ENCODE results near the gene SCN3A. TPM values are rescaled to one million over a fixed set of nuclear protein-coding genes. Genes with fewer than 3 reads are reported as not detected.

Gene SCN3A
- total and polyA plus RNA-seq, 2 experiments from 2014 or later, result 0.06 TPM; not detected in 1

DNA sequence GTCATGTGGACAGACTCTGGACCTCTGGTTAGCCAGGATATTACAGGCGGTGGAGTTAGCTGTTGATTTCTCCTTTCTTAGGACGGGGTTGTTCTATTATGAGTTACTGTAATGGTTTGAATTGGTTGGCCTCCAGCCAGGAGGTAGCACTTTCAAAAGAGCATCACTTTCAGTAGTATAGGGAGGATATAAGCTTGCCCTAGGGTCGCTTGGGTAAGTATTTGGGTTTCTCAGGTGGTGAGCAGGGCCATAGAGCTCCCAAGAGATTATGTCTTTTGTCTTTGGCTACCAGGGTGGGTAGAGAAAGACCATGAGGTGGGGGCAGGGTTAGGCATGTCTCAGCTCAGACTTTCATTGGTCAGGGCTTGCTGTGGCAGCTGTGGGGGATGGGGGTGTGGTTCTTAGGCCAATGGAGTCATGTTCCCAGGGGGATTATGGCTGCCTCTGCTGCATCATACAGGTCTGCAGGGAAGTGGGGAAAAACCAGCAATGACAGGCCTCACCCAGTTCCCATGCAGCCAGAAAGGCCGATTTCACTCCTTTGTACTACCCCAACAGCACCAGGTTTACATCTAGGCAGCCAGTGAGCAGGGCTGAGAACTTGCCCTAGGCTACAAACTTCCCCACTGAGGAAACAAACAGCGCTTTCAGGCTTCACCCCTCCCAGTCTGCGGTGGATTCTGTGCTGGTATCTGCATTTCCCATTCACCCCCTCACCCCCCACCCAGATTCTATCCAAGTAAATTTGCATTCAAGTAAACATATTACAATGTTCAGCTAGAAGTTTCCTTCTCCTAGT is 159.1 kb downstream of the SCN3A start:
- no peak overlapping the region for H3K27ac ChIP-seq

More for the DNA sequence above, 159.1 kb downstream of the SCN3A start:
- DNase-seq (ENCODE audit: low read depth in 1 of 2, low spot score in 1 of 2), result no peak
- Histone ChIP-seq H3K4me3 (no peak overlapping the region), H3K36me3 (no peaks in the 10 kb centered on the region), H3K27me3 (no peaks in the 10 kb centered on the region), H3K4me1 (ENCODE audit: low read depth) (peaks cover 2% of the 10 kb centered on the region), H3K9me3 (ENCODE audit: low read depth) (no peaks in the 10 kb centered on the region)
- TF ChIP-seq, protein P1, sequence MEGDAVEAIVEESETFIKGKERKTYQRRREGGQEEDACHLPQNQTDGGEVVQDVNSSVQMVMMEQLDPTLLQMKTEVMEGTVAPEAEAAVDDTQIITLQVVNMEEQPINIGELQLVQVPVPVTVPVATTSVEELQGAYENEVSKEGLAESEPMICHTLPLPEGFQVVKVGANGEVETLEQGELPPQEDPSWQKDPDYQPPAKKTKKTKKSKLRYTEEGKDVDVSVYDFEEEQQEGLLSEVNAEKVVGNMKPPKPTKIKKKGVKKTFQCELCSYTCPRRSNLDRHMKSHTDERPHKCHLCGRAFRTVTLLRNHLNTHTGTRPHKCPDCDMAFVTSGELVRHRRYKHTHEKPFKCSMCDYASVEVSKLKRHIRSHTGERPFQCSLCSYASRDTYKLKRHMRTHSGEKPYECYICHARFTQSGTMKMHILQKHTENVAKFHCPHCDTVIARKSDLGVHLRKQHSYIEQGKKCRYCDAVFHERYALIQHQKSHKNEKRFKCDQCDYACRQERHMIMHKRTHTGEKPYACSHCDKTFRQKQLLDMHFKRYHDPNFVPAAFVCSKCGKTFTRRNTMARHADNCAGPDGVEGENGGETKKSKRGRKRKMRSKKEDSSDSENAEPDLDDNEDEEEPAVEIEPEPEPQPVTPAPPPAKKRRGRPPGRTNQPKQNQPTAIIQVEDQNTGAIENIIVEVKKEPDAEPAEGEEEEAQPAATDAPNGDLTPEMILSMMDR (IDR thresholded peaks at IDR 0.05; ENCODE audit: low read depth, low read length), result no peak

Other genes starting within 250 kb of the SCN3A start
- gene SLC38A11, start 248.5 kb downstream of the SCN3A start, total RNA-seq, result not detected in 2 replicates
- not detected in 2 replicates for gene SLC38A11, start 248.5 kb downstream of the SCN3A start, polyA plus RNA-seq
- 0.07 and 0.95 TPM in 2 replicates for gene SCN2A, start 35.4 kb upstream of the SCN3A start, total RNA-seq
- gene SCN2A, start 35.4 kb upstream of the SCN3A start, polyA plus RNA-seq, result 0.16 TPM in 1 of 2 replicates, not detected in the other